Endodermal cell (in vitro differentiated cells): ENCODE results near the gene HAL. TPM values are rescaled to one million over a fixed set of nuclear protein-coding genes. Genes with fewer than 3 reads are reported as not detected.

Source experiments
- DNase-seq: peaks from one replicate; pipeline ENCODE4 v3.0.0-alpha.2; 2017
- H3K27ac ChIP-seq: 2 replicates; pipeline ENCODE4 v1.5.1; 2013; ENCODE audit warnings: mild to moderate bottlenecking, low read depth, low read length, moderate library complexity
- H3K27me3 ChIP-seq: 2 replicates; pipeline ENCODE4 v1.6.1; 2013; ENCODE audit warnings: mild to moderate bottlenecking, low read length, moderate library complexity; ENCODE audit not compliant: insufficient read depth, control insufficient read depth, poor library complexity, severe bottlenecking
- H3K36me3 ChIP-seq: 2 replicates; pipeline ENCODE4 v1.7.0; 2013; ENCODE audit warnings: mild to moderate bottlenecking, low read length, moderate library complexity; ENCODE audit not compliant: control insufficient read depth, insufficient read depth
- H3K4me1 ChIP-seq: one replicate; pipeline ENCODE4 v1.7.0; 2013; ENCODE audit warnings: low read length; ENCODE audit not compliant: control insufficient read depth, insufficient read depth
- H3K4me3 ChIP-seq: 2 replicates; pipeline ENCODE4 v1.5.1; 2013; ENCODE audit warnings: mild to moderate bottlenecking, low read length, moderate library complexity
- H3K9ac ChIP-seq: 2 replicates; pipeline ENCODE4 v1.6.1; 2013; ENCODE audit warnings: mild to moderate bottlenecking, low read length, moderate library complexity; ENCODE audit not compliant: poor library complexity, severe bottlenecking; ENCODE audit errors: extremely low read depth
- H3K9me3 ChIP-seq: 2 replicates; pipeline ENCODE4 v1.6.1; 2013; ENCODE audit warnings: mild to moderate bottlenecking, low read length, moderate library complexity; ENCODE audit not compliant: control insufficient read depth
- H3K27ac Mint-ChIP-seq: 2 replicates; pipeline ENCODE4 v1.8.0; 2020; ENCODE audit warnings: mixed read lengths
- H3K27me3 Mint-ChIP-seq: 2 replicates; pipeline ENCODE4 v1.8.0; 2021; ENCODE audit warnings: mild to moderate bottlenecking, mixed read lengths; ENCODE audit not compliant: insufficient read depth
- H3K36me3 Mint-ChIP-seq: 2 replicates; pipeline ENCODE4 v1.8.0; 2020; ENCODE audit warnings: low read depth, mixed read lengths
- H3K4me1 Mint-ChIP-seq: 2 replicates; pipeline ENCODE4 v1.8.0; 2020; ENCODE audit warnings: mixed read lengths
- H3K4me3 Mint-ChIP-seq: 2 replicates; pipeline ENCODE4 v1.8.0; 2020; ENCODE audit warnings: mild to moderate bottlenecking, moderate library complexity, mixed read lengths
- H3K9me3 Mint-ChIP-seq: 2 replicates; pipeline ENCODE4 v1.8.0; 2020; ENCODE audit warnings: mild to moderate bottlenecking, mixed read lengths
- WGBS, 2 experiments: methylation state at CpG; one replicate each; pipeline versions ENCODE4 v1.1.5 to v1.1.7; 2013; ENCODE audit warnings: missing lambda C conversion rate in 2 of 2, mixed read lengths in 1 of 2; ENCODE audit not compliant: insufficient coverage in 1 of 2, insufficient read length in 1 of 2; 5-methylcytosine and 5-hydroxymethylcytosine counted together
- total RNA-seq, 2 donors: library from RNA; stranded (reverse); fragmentation: NEBNext Ultra II Directional in 1 of 2; extraction: Animal tissue kit (Norgen Biotek cat#: 25700) in 1 of 2; gene quantifications; 2 replicates in 1 of 2; 3 replicates in 1 of 2; pipeline ENCODE4 v1.2.1, GENCODE V29; 2021
- TF ChIP-seq, protein P1 (sequence below): fragments of 200-600 bp; sonication (generic); conservative IDR thresholded peaks from 2 replicates; pipeline ENCODE4 v1.5.0; 2021; ENCODE audit warnings: antibody characterized with exemption, mild to moderate bottlenecking

Gene HAL
- total RNA-seq, 2 donors from 2014 or later = 0.31 to 0.49 TPM

- Histone ChIP-seq H3K4me3 (no peak overlapping the region), H3K4me1 (no peaks in the 10 kb centered on the region), H3K9me3 (no peaks in the 10 kb centered on the region), H3K27ac (no peak overlapping the region), H3K36me3 (peaks cover 85% of the 10 kb centered on the region), H3K9ac (no peak overlapping the region), H3K27me3 (no peaks in the 10 kb centered on the region)
- TF ChIP-seq, protein P1, sequence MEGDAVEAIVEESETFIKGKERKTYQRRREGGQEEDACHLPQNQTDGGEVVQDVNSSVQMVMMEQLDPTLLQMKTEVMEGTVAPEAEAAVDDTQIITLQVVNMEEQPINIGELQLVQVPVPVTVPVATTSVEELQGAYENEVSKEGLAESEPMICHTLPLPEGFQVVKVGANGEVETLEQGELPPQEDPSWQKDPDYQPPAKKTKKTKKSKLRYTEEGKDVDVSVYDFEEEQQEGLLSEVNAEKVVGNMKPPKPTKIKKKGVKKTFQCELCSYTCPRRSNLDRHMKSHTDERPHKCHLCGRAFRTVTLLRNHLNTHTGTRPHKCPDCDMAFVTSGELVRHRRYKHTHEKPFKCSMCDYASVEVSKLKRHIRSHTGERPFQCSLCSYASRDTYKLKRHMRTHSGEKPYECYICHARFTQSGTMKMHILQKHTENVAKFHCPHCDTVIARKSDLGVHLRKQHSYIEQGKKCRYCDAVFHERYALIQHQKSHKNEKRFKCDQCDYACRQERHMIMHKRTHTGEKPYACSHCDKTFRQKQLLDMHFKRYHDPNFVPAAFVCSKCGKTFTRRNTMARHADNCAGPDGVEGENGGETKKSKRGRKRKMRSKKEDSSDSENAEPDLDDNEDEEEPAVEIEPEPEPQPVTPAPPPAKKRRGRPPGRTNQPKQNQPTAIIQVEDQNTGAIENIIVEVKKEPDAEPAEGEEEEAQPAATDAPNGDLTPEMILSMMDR = no peak
- H3K9me3 Mint-ChIP-seq = no peaks in the 10 kb centered on the region
- H3K36me3 Mint-ChIP-seq = peaks cover 52% of the 10 kb centered on the region
- no peak overlapping the region for H3K27ac Mint-ChIP-seq
- no peak overlapping the region for H3K4me3 Mint-ChIP-seq
- H3K27me3 Mint-ChIP-seq = no peaks in the 10 kb centered on the region
- H3K4me1 Mint-ChIP-seq = no peaks in the 10 kb centered on the region
- 83 to 89% methylated on average over 1 of the region's 1 CpG for WGBS, 2 experiments
- no peak for DNase-seq
These were observed 11.6 kb upstream of the HAL start for GRCh38 chr12:96007729-96008128.

DNA sequence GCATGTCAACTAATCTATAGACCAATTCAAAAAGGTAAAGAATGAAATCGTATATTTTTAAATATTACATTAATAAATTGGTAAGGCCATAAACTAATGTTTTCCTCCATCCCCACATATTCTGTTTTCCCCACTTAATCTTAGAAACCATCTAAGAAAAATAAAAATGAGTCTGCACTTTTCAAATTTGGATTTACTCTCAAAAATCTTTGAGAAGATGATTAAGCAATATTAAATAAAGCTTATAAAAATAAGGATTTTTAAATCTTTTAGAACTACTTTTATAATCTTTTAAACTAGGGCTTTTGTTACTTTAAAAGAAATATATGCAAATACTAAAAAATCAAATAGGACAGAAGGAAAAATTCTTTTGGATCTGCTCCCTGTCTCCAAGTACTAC lies 10.6 kb upstream of the HAL start:
- Histone ChIP-seq H3K4me3 (no peak overlapping the region), H3K9me3 (no peaks in the 10 kb centered on the region), H3K27me3 (no peaks in the 10 kb centered on the region), H3K27ac (no peak overlapping the region), H3K36me3 (peaks cover 85% of the 10 kb centered on the region), H3K9ac (no peak overlapping the region), H3K4me1 (no peaks in the 10 kb centered on the region)
- no peaks in the 10 kb centered on the region for H3K9me3 Mint-ChIP-seq
- no peaks in the 10 kb centered on the region for H3K27me3 Mint-ChIP-seq
- no peak overlapping the region for H3K4me3 Mint-ChIP-seq
- WGBS, 2 experiments = no CpG with 5 or more reads among the region's 1 CpG
- no peak for DNase-seq
- TF ChIP-seq, protein P1 = no peak
- H3K4me1 Mint-ChIP-seq = no peaks in the 10 kb centered on the region
- H3K27ac Mint-ChIP-seq = no peak overlapping the region
- peaks cover 46% of the 10 kb centered on the region for H3K36me3 Mint-ChIP-seq

DNA sequence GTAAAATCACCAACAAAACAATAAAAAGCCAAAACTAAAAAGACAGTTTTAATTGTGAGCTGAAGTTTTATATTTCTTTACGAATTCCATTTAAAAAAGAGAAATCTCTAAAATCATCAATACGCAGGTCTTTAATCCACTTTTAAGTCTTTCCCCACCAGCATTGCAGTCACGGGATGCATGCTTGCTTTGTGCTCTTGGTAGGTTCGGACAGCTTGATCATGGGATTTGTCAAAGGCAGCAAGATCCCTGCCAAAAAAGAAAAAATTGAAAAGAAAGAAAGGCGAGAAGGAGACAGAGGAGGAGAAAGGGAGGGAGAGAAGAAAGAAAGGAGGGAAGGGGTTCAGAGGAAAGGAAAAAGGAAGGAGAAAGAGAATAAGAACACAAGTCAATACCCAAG lies 4.7 kb upstream of the HAL start:
- Histone ChIP-seq H3K36me3 (peaks cover 46% of the 10 kb centered on the region), H3K27ac (no peak overlapping the region), H3K4me1 (no peaks in the 10 kb centered on the region), H3K27me3 (no peaks in the 10 kb centered on the region), H3K9me3 (no peaks in the 10 kb centered on the region), H3K4me3 (no peak overlapping the region), H3K9ac (no peak overlapping the region)
- no peaks in the 10 kb centered on the region for H3K27me3 Mint-ChIP-seq
- no peak overlapping the region for H3K27ac Mint-ChIP-seq
- 92 to 100% methylated on average over 2 to 5 of the region's 5 CpGs for WGBS, 2 experiments
- no peaks in the 10 kb centered on the region for H3K9me3 Mint-ChIP-seq
- no peak for DNase-seq
- peaks cover 31% of the 10 kb centered on the region for H3K36me3 Mint-ChIP-seq
- H3K4me3 Mint-ChIP-seq = no peak overlapping the region
- no peaks in the 10 kb centered on the region for H3K4me1 Mint-ChIP-seq
- TF ChIP-seq, protein P1 = no peak
